SW480 (cell line): ENCODE results near the gene MUSTN1.

ENCODE experiments used
- DNase-seq: peaks from one replicate; pipeline ENCODE4 v3.0.0-alpha.2; 2016; ENCODE audit warnings: low spot score

MUSTN1 gene

DNA sequence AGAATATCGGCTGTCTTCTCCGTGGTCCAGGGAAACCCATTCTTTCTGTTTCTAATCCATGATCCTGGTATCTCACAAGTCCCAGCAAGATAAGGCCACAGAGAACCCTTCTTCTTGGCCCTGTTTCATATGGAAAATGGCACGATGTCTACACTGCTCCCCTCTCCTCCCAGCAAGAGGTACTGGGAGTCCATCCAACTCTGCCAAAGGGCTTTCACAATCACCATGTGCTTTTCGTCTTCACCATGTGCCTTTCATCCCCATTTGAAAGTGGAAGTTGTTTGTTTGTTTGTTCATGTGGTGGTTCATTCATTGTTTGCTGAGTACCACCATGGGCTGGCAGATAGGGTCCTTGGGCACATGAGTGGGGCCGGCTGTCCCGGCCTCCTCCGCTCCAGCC lies 34.7 kb downstream of the MUSTN1 start:
- no peak for DNase-seq

- peak; percentile 55 for DNase-seq
Measured at GRCh38 chr3:52798978-52799476, 35.8 kb downstream of the MUSTN1 start.

DNA sequence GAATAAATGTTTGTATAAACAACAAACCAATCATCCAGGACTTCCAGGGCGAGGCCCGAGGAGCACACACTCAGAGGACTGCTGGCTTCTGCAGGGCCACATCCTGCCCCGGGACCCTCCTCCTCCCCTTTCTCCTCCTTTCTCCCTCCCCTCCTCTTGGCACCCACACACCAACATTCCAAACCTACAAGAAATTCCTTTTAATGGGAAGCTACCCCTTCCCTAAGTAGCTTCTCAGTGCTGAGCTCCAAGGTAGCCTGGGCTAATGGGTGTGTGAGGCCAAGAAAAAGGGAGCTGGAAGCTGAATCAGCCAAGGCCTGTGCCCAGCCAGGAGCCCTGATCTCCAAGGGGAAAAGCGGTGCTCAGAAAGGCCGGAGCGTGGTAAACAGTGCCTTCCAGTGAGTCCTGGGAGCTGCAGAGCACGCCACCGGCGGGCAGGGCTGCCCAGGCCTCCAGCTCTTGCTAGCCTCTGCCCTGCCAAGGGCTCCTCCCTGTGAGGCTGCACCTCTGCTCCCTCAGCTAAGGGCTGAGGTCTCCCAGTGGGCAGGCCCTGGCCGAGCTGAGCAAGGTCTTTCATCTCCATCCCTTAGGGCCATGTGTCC lies 36.3 kb downstream of the MUSTN1 start:
- DNase-seq = no peak

- DNase-seq = no peak
Measured at GRCh38 chr3:52796411-52796810, 38.4 kb downstream of the MUSTN1 start.

- no peak for DNase-seq
Measured at GRCh38 chr3:52795298-52795900, 39.4 kb downstream of the MUSTN1 start.

GRCh38 chr3:52794612-52795099 lies 40.2 kb downstream of the MUSTN1 start, which contains the start of gene ITIH3:
TSS of gene ITIH3 (plus strand) at chr3:52794796. CDS start at chr3:52794804, 8 bp downstream.
- no peak for DNase-seq

DNA sequence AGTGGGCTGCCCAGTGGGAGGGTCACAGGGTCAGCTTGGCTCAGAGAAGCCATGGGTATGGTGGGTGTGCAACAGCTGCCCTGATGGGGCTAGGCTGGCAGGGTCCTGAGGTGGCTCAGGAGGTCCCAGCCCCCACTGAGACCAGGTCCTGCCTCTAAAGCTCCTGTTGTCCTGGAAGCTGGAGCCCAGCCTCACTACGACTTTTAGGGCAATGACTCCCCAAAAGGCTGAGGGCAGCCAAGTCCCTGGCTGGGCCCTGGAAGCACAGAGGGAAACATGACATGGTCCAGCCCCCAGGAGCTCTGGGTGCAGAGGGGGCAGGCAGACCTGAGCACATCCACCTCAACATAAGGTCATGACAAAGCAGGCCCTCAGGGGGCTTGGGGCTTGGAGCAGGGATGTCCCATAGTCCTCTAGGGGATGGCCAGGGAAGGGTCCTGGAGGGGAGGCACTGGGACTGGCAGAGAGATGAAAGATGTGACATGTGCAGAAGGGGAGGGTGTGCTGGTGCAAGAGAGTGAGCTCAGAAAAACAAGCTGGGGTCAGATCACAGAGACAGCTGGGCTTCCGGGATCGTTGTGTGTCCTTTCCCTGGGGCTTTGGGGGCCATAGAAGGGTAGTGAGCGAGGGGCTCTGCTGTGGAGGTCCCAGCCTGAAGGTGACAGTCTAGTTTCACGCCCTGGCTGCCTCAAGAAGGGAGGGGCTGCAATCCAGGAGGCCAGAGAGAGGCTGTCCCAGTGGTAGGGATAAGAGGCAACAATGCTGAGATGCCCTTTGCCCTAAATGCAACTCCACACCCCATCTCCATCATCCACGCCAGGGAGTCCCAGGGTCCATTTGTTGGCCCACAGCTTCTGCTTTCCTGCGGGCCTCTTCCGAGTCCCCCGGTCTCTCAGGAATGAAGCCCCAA lies 40.9 kb downstream of the MUSTN1 start:
- DNase-seq = no peak

DNA sequence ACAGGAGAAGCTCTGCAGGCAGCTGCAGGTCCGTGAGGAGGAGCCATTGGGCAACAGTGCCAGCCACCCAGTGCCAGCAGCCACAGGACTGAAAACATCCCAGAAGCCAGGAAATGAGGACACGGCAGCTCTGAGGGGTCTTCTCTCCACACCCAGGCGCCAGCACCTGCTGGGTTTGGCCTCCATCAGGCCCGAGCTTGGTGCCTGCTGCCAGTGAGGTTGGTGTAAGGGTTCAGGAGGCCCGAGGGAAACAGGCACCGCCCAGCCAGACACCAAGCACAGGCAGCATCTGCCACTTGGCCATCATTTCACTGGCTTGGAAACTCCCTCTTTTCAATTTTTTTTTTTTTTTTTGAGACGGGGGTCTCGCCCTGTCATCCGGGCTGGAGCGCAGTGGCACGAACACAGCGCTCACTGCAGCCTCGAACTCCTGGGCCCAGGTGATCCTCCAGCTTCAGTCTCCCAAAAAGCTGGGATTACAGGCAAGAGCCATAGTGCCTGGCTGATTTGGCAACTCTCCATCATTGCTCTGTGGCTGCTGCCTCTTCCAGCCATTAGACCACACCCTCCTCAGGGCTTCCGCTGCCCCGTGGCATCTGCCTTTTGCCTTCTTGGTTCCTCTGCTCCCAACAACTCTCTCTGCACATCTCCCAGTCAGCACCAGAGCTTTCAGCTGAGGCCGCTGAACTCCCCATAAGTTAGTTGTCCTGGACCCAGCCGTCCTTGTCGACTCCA lies 41.7 kb downstream of the MUSTN1 start:
- DNase-seq = peak; percentile 36

GRCh38 chr3:52792413-52792812 lies 42.4 kb downstream of the MUSTN1 start:
- no peak for DNase-seq

DNA sequence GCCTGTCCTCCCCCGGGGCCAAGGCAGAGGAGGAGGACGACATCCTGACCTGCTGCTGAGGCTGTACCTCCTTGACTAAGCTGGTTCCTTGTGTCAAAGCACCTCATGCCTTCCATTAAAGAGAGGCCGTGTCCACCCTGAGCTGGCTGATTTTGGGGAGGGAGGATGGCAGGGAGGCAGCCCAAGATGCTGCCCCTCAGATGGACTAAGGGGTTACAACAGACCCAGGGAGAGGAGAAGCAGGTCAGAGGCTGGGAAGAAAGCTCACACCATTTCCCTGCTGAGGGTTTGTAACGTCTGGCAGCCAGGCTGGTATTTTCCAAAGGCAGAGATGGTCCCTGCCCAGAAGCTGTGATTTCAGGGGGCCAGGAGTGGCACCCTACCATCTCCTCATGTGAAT lies 42.9 kb downstream of the MUSTN1 start:
- no peak for DNase-seq

GRCh38 chr3:52791366-52791765 lies 43.5 kb downstream of the MUSTN1 start:
- DNase-seq = no peak

DNA sequence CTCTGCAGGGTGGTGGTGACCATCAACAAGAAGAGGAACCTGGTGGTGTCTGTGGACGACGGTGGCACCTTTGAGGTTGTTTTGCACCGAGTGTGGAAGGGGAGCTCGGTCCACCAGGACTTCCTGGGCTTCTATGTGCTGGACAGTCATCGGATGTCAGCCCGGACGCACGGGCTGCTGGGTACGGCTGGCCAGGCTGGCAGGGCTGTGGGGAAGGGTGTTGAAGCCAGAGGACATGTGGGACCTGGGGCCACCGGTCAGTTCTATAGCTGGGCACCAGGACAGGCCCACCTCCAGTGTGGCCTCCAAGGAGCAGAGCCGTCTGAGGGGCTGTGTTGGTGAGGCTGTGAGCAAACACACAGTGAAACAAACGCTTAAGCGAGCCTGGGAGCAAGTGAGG lies 44.1 kb downstream of the MUSTN1 start:
- no peak for DNase-seq

DNA sequence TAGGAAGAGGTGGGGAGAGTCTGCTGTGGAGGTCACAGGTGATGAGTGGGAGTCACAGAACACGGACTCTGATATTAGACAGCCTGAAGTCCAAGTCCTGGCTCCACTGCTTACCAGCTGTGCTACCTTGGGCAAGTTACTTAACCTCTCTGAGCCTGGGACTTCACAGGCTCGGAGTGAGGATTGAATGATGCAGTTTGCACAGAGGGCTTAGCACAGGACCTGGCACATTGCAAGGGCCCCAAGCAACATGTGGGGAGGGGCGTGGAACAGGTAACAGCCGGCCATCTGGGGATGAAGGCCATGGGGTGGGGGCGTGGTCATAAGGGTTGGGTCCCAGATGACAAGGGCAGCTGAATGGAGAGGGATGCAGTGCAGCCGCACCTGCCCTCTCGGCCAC lies 44.5 kb downstream of the MUSTN1 start:
- no peak for DNase-seq

- no peak for DNase-seq
Measured at GRCh38 chr3:52789746-52790040, 45.1 kb downstream of the MUSTN1 start.

- DNase-seq = no peak
Measured at GRCh38 chr3:52788890-52789745, 45.7 kb downstream of the MUSTN1 start.

DNA sequence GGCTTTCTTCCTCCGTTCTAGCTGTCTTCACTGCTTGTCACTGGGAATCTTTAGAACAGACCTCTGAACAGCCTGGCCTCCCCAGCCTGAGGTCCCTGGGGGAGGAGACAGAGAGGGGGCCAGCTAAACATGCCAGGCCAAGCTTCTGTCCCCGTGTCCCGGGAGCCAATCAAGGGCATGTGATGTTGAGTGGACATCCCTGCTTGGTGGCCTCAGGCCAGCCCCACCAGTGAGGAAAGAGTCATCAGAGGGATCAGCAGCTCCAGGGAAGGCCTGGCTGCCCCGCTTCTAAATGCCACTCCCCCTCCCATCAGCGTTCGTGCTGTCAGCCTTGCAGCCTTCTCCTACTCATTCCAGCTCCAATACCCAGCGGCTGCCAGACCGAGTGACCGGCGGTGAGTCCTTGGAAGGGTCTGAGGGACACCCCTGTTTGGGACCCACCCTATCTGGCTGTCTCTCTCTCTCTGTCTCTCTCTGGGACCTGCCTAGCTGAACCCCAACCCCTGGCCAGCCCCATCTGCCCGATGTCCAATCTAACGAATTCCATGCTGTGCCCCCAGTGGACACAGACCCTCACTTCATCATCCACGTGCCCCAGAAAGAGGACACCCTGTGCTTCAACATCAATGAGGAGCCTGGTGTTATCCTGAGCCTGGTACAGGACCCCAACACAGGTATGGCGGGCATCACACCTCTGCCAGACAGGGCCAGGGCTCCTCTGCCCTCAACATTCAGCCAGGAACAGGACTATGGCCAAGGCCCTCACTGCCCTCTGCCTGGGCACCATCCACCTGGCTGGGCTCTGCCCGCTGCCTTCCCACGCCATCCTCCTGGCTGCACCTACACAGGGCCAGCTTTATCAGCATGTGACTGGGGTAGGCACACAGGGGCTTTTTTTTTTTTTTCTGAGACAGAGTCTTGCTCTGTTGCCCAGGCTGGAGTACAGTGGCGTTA lies 46.9 kb downstream of the MUSTN1 start:
- DNase-seq = no peak

DNA sequence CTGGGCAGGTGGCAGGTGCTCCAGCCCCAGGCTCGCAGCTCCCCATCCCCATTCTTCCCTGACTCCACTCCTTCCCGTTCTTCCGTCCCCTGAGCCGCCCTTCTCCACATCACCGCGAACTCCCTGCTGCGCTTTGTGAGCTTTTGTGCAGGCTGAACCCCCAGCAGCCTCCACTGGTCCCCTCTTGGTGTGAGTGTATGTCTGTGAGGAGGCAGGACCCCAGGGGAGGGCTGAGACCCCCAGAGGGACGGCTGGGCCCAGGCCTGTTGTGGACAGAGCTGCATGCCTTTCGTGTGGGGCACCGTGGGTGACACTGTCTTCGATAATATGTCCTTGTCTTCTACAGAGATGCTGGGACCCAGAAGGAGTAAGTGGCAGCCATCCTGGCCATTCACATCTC lies 47.6 kb downstream of the MUSTN1 start:
- no peak for DNase-seq

- no peak for DNase-seq
Measured at GRCh38 chr3:52786330-52787215, 48.2 kb downstream of the MUSTN1 start.
